CD14-positive monocyte (primary cell): ENCODE data around the gene SPHK1. TPM values are rescaled to one million over a fixed set of nuclear protein-coding genes. Genes with fewer than 3 reads are reported as not detected.

Experiments
- DNase-seq, 3 donors: peaks; one replicate each; pipeline ENCODE4 v3.0.0-alpha.2; 2011 to 2022
- H2AFZ ChIP-seq: 2 replicates; pipeline ENCODE4 v1.6.0; 2012; ENCODE audit warnings: mild to moderate bottlenecking, low read depth, low read length, inconsistent platforms; ENCODE audit not compliant: insufficient read depth, poor library complexity, severe bottlenecking
- H3K27ac ChIP-seq, 2 donors: 1 replicate in 1 of 2; 2 replicates in 1 of 2; pipeline ENCODE4 v1.5.1; 2012 to 2013; ENCODE audit warnings: low read length in 2 of 2, control low read depth in 1 of 2, inconsistent platforms in 1 of 2, low read depth in 1 of 2, mild to moderate bottlenecking in 1 of 2
- H3K27me3 ChIP-seq, 2 donors: one replicate each; pipeline versions ENCODE4 v1.6.0 to v1.6.1; 2011 to 2013; ENCODE audit warnings: low read length in 2 of 2; ENCODE audit not compliant: control insufficient read depth in 2 of 2, insufficient read depth in 2 of 2
- H3K36me3 ChIP-seq, 2 donors: replicated peaks in 1 of 2; 1 replicate in 1 of 2; 2 replicates in 1 of 2; pipeline versions ENCODE4 v1.5.1 to v1.6.1; 2012 to 2013; ENCODE audit warnings: low read length in 2 of 2, control low read depth in 1 of 2, inconsistent platforms in 1 of 2, mild to moderate bottlenecking in 1 of 2; ENCODE audit not compliant: insufficient read depth in 2 of 2, control insufficient read depth in 1 of 2
- H3K4me1 ChIP-seq, 2 donors: 1 replicate in 1 of 2; 2 replicates in 1 of 2; pipeline versions ENCODE4 v1.5.1 to v1.6.1; 2012 to 2013; ENCODE audit warnings: low read length in 2 of 2, control low read depth in 1 of 2, inconsistent platforms in 1 of 2, mild to moderate bottlenecking in 1 of 2, moderate library complexity in 1 of 2; ENCODE audit not compliant: insufficient read depth in 2 of 2, control insufficient read depth in 1 of 2
- H3K4me2 ChIP-seq: replicated peaks from 2 replicates; pipeline ENCODE3; 2012; ENCODE audit warnings: low read length, moderate library complexity, mild to moderate bottlenecking; ENCODE audit not compliant: poor library complexity, severe bottlenecking; ENCODE audit errors: extremely low read depth
- H3K4me3 ChIP-seq, 3 experiments: fragments of 200-600 bp in 1 of 3; sonication (generic) in 1 of 3; replicated peaks in 1 of 3; 1 replicate in 2 of 3; 2 replicates in 1 of 3; pipeline ENCODE4 v1.5.1; 2011 to 2013; ENCODE audit warnings: low read length in 3 of 3, mild to moderate bottlenecking in 3 of 3, control low read depth in 2 of 3, low read depth in 2 of 3, inconsistent platforms in 1 of 3, moderate library complexity in 1 of 3
- H3K79me2 ChIP-seq: 2 replicates; pipeline ENCODE4 v1.6.0; 2012; ENCODE audit warnings: mild to moderate bottlenecking, control low read depth, inconsistent platforms, low read length, moderate library complexity; ENCODE audit not compliant: insufficient read depth
- H3K9ac ChIP-seq: 2 replicates; pipeline ENCODE4 v1.6.0; 2017; ENCODE audit warnings: low read length, mild to moderate bottlenecking; ENCODE audit not compliant: insufficient read depth, poor library complexity, severe bottlenecking
- H3K9me3 ChIP-seq, 2 donors: replicated peaks in 1 of 2; 1 replicate in 1 of 2; 2 replicates in 1 of 2; pipeline versions ENCODE4 v1.5.1 to v1.6.1; 2012 to 2013; ENCODE audit warnings: low read length in 2 of 2, control low read depth in 1 of 2; ENCODE audit not compliant: control insufficient read depth in 1 of 2, insufficient read depth in 1 of 2
- H4K20me1 ChIP-seq: 2 replicates; pipeline ENCODE4 v1.6.0; 2012; ENCODE audit warnings: mild to moderate bottlenecking, low read length, control low read depth, moderate library complexity; ENCODE audit not compliant: insufficient read depth
- H3K27ac Mint-ChIP-seq, 7 donors: one replicate each; pipeline ENCODE4 v1.8.0; 2020; ENCODE audit warnings: mild to moderate bottlenecking in 7 of 7, mixed read lengths in 7 of 7, moderate library complexity in 6 of 7, inconsistent platforms in 2 of 7
- H3K27me3 Mint-ChIP-seq, 3 donors: one replicate each; pipeline ENCODE4 v1.8.0; 2021 to 2022; ENCODE audit warnings: low read depth in 3 of 3, mild to moderate bottlenecking in 3 of 3, mixed read lengths in 3 of 3, moderate library complexity in 3 of 3, inconsistent platforms in 1 of 3
- H3K36me3 Mint-ChIP-seq, 2 donors: one replicate each; pipeline ENCODE4 v1.8.0; 2020; ENCODE audit warnings: mixed read lengths in 2 of 2, inconsistent platforms in 1 of 2, mild to moderate bottlenecking in 1 of 2
- H3K4me1 Mint-ChIP-seq: one replicate; pipeline ENCODE4 v1.8.0; 2020; ENCODE audit warnings: mild to moderate bottlenecking, mixed read lengths
- H3K4me3 Mint-ChIP-seq, 2 donors: one replicate each; pipeline ENCODE4 v1.8.0; 2020; ENCODE audit warnings: mild to moderate bottlenecking in 2 of 2, mixed read lengths in 2 of 2, moderate library complexity in 1 of 2
- H3K9me3 Mint-ChIP-seq, 7 donors: one replicate each; pipeline ENCODE4 v1.8.0; 2020 to 2022; ENCODE audit warnings: mixed read lengths in 7 of 7, mild to moderate bottlenecking in 6 of 7, moderate library complexity in 6 of 7, inconsistent platforms in 2 of 7
- WGBS: methylation state at CpG from one replicate; pipeline ENCODE4 v1.1.5; 2013; ENCODE audit warnings: missing lambda C conversion rate; ENCODE audit not compliant: insufficient coverage; 5-methylcytosine and 5-hydroxymethylcytosine counted together
- intact Hi-C, 2 donors: fragments of 100-400 bp; cut with micrococcal nuclease; formaldehyde crosslinking; loops; one replicate each; pipeline versions ENCODE4 v1.15.0 to v1.15.1; 2023
- polyA plus RNA-seq, 3 donors: library from polyadenylated mRNA; depleted of rRNA in 1 of 3; unstranded in 2 of 3; stranded (reverse) in 1 of 3; fragments of 300-500 nt in 2 of 3; fragments of >200 nt in 1 of 3; fragmentation: Illumina TruSeq in 2 of 3; gene quantifications; 1 replicate in 2 of 3; 2 replicates in 1 of 3; pipeline ENCODE4 v1.2.3, GENCODE V29; 2012 to 2021
- TF ChIP-seq, protein P1 (sequence below): fragments of 200-600 bp; IDR thresholded peaks from one replicate; pipeline ENCODE4 v1.8.0; 2022; ENCODE audit warnings: antibody characterized with exemption, mild to moderate bottlenecking

SPHK1 gene
- polyA plus RNA-seq, 3 donors, result 12.9 to 33.9 (median 19.1) TPM

DNA sequence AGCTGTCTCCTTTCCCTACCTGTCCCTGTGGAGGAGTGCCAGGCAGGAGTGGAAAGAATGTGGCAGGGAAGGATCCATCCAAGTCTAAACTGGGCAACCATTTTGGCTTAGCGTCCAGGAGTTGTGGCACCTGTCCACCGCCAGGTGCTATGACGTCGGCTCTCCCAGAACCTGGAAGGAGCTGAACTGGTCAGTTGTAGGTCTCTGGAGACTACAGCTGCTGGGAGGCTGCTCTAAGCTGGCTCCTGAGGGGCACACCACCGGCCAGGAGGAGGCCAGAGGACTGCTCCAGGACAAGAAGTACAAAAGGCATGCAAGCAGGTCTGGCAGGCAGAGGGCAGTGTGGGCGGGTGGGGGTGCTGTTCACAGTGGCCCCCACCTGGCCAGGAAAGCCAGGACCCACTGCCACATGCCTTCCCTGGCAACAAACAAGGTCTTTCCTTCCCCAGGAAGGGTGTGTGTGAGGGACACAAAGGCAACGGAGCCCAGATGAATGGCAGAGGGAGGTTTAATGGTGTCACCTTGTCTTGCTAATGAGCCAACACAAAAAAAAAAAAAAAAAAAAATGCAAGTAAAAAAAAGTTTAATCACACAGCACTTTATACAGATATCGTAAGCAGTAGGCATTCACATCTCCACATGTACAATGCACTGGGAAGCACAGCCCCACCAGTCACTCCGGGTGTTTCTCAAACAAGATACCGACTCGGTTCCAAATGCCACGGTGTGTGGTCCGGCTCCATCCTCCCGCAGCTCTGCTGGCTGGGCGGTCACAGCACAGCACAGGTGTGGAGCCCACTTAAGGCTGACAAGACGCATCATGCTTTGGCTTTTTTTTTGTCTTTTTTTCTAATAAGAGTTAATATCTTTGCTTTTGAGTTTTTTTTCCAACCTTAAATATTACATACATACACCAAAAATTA, 4.8 kb downstream of the SPHK1 start:
- WGBS, result 97% methylated on average over 10 of the region's 16 CpGs
- H3K4me3 ChIP-seq, result no peak overlapping the region

DNA sequence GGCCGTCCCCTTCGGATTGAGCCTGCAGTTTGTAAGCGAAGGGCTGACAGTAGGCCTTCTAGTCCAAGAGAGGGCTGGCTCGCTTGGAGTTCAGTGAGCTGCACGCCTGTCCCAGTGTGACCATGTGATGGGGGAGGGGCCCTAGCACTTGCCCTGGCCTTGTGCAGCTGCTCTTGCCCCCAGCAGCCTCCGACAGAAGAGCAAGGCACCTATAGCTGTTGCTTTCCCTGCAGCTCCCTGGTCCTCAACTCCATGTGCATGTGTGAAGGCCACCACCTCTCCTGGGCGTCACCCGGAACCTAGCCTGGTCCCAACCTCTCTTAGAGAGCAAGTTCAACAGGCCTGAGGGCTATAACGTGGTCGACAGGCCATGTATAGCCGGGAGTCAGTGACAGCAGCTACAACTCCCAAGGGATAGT, 5.6 kb downstream of the SPHK1 start:
- Histone ChIP-seq H3K4me2 (no peak overlapping the region), H4K20me1 (peaks cover 27% of the 10 kb centered on the region), H3K27me3 (peaks cover 0 to 9% of the 10 kb centered on the region in 2 donors), H3K79me2 (no peaks in the 10 kb centered on the region), H3K9me3 (no peaks in the 10 kb centered on the region), H3K27ac (no peak overlapping the region), H3K4me1 (peaks cover 13 to 14% of the 10 kb centered on the region in 2 donors), H3K36me3 (peaks cover 22 to 43% of the 10 kb centered on the region in 2 donors), H3K4me3 (no peak overlapping the region), H3K9ac (no peak overlapping the region), H2AFZ (no peak overlapping the region)
- 96% methylated on average over 10 of the region's 11 CpGs for WGBS
- Mint-ChIP-seq H3K9me3 (peaks cover 0 to 2% (median 0%) of the 10 kb centered on the region in 7 donors), H3K36me3 (peaks cover 34 to 62% of the 10 kb centered on the region in 2 donors), H3K27ac (peak overlapping the region in 1 of 7 donors; percentile 60), H3K4me3 (no peak overlapping the region), H3K27me3 (peaks cover 2 to 14% (median 6%) of the 10 kb centered on the region in 3 donors), H3K4me1 (peaks cover 10% of the 10 kb centered on the region)
- DNase-seq, result no peak
- TF ChIP-seq, protein P1, sequence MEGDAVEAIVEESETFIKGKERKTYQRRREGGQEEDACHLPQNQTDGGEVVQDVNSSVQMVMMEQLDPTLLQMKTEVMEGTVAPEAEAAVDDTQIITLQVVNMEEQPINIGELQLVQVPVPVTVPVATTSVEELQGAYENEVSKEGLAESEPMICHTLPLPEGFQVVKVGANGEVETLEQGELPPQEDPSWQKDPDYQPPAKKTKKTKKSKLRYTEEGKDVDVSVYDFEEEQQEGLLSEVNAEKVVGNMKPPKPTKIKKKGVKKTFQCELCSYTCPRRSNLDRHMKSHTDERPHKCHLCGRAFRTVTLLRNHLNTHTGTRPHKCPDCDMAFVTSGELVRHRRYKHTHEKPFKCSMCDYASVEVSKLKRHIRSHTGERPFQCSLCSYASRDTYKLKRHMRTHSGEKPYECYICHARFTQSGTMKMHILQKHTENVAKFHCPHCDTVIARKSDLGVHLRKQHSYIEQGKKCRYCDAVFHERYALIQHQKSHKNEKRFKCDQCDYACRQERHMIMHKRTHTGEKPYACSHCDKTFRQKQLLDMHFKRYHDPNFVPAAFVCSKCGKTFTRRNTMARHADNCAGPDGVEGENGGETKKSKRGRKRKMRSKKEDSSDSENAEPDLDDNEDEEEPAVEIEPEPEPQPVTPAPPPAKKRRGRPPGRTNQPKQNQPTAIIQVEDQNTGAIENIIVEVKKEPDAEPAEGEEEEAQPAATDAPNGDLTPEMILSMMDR, result no peak
- intact Hi-C loops, result no loop called here

More for the DNA sequence above, 4.8 kb downstream of the SPHK1 start:
- Mint-ChIP-seq H3K4me3 (no peak overlapping the region), H3K36me3 (peaks cover 32 to 54% of the 10 kb centered on the region in 2 donors), H3K27ac (peak overlapping the region in 1 of 7 donors; percentile 72), H3K27me3 (peaks cover 2 to 15% (median 8%) of the 10 kb centered on the region in 3 donors), H3K4me1 (peaks cover 10% of the 10 kb centered on the region), H3K9me3 (peaks cover 0 to 2% (median 0%) of the 10 kb centered on the region in 7 donors)
- H3K4me1 ChIP-seq, result peaks cover 16 to 22% of the 10 kb centered on the region in 2 donors
- H3K27me3 ChIP-seq, result peaks cover 0 to 11% of the 10 kb centered on the region in 2 donors
- intact Hi-C loops, result loop anchor here (5.0 to 10.0 kb wide), 2 partner anchors 37 to 116 kb away; partner anchors contain the start of genes PRPSAP1 (in 1 of the 2) and RHBDF2 (in 1 of the 2)
- no peaks in the 10 kb centered on the region for H3K79me2 ChIP-seq
- DNase-seq, result peak in 1 of 3 donors; percentile 5
- TF ChIP-seq, protein P1, result no peak
- no peak overlapping the region for H2AFZ ChIP-seq
- H3K9ac ChIP-seq, result no peak overlapping the region
- no peak overlapping the region for H3K27ac ChIP-seq
- H4K20me1 ChIP-seq, result peaks cover 27% of the 10 kb centered on the region
- H3K9me3 ChIP-seq, result no peaks in the 10 kb centered on the region
- H3K36me3 ChIP-seq, result peaks cover 19 to 41% of the 10 kb centered on the region in 2 donors
- H3K4me2 ChIP-seq, result no peak overlapping the region
